Heart right ventricle (tissue), 16 donors: ENCODE data around the gene ADCY5. TPM values are rescaled to one million over a fixed set of nuclear protein-coding genes. Genes with fewer than 3 reads are reported as not detected.

ENCODE experiments used
- ATAC-seq, 8 donors: fragments of 200-7000 bp; cut with Tn5 transposase; one replicate each; pipeline ENCODE4 v1.9.1; 2020; ENCODE audit warnings: mild to moderate bottlenecking in 8 of 8, moderate library complexity in 8 of 8, moderate number of reproducible peaks in 1 of 8
- DNase-seq, 2 donors: peaks; one replicate each; pipeline ENCODE4 v3.0.0-alpha.2; 2020
- H3K27ac ChIP-seq, 10 donors: fragments of 200-600 bp; sonication (generic) in 2 of 10; one replicate each; pipeline versions ENCODE4 v1.5.0 to v1.8.0; 2020 to 2022; ENCODE audit warnings: mild to moderate bottlenecking in 3 of 10
- H3K27me3 ChIP-seq, 7 donors: fragments of 200-600 bp; one replicate each; pipeline ENCODE4 v1.8.0; 2021 to 2022; ENCODE audit warnings: mild to moderate bottlenecking in 2 of 7
- H3K36me3 ChIP-seq, 9 donors: fragments of 200-600 bp; sonication (generic) in 1 of 9; one replicate each; pipeline versions ENCODE4 v1.5.0 to v1.8.0; 2020 to 2022; ENCODE audit warnings: mild to moderate bottlenecking in 2 of 9
- H3K4me1 ChIP-seq, 9 donors: fragments of 200-600 bp; sonication (generic) in 1 of 9; one replicate each; pipeline versions ENCODE4 v1.5.0 to v1.8.0; 2020 to 2022; ENCODE audit warnings: mild to moderate bottlenecking in 4 of 9
- H3K4me3 ChIP-seq, 10 donors: fragments of 200-600 bp; sonication (generic) in 2 of 10; one replicate each; pipeline versions ENCODE4 v1.5.0 to v1.8.0; 2020 to 2022; ENCODE audit warnings: mild to moderate bottlenecking in 7 of 10, moderate library complexity in 2 of 10
- H3K9me3 ChIP-seq, 11 donors: fragments of 200-600 bp in 10 of 11; sonication (generic) in 2 of 11; one replicate each; pipeline versions ENCODE4 v1.5.0 to v1.8.0; 2013 to 2022; ENCODE audit warnings: mild to moderate bottlenecking in 2 of 11, control low read depth in 1 of 11, moderate library complexity in 1 of 11
- CTCF ChIP-seq, 9 donors: fragments of 200-600 bp; sonication (generic) in 2 of 9; IDR thresholded peaks; one replicate each; pipeline versions ENCODE4 v1.5.0 to v1.8.0; 2021 to 2022; ENCODE audit warnings: antibody characterized with exemption in 9 of 9, mild to moderate bottlenecking in 5 of 9, moderate library complexity in 1 of 9
- WGBS, 2 donors: extraction: QIAGEN DNeasy Blood & Tissue Kit; methylation state at CpG; one replicate each; pipeline ENCODE4 v1.1.7; 2013; ENCODE audit warnings: inconsistent platforms in 1 of 2; 5-methylcytosine and 5-hydroxymethylcytosine counted together
- intact Hi-C, 10 donors: fragments of 100-400 bp; cut with DNase I; formaldehyde crosslinking; loops; one replicate each; pipeline versions ENCODE4 v1.11.1 to v1.14.2; 2022
- long read RNA-seq, 3 donors: library from polyadenylated mRNA; unstranded; transcript quantifications; one replicate each; pipeline ENCODE4 v2.0.0, GENCODE V29; 2020 to 2021
- polyA plus RNA-seq, 2 donors: library from polyadenylated mRNA; stranded (reverse); fragments of 200-250 nt; gene quantifications; one replicate each; pipeline ENCODE4 v1.2.3, GENCODE V29; 2013
- total RNA-seq, 10 donors: library from RNA; stranded (reverse); fragmentation: NEBNext Ultra II Directional in 3 of 10; extraction: Animal tissue kit (Norgen Biotek cat#: 25700) in 3 of 10; gene quantifications; one replicate each; pipeline versions ENCODE4 v1.2.1 to v1.2.4, GENCODE V29; 2021 to 2023
- donor health status: Arrhythmogenic right ventricular cardiomyopathy.
- donor health status: ischemic (EF 13 %, LVEDD 7.1; RV severe dilation, severe dysfunction).
- donor health status: healthy with polysubstance abuse.
- donor health status: DM: no; HTN: yes; CAD: no.
- donor health status: DM: no; HTN: no; CAD: no.
- donor health status: ischemic (EF 25% LVEDD 6.9; RV normal size, moderate dysfunction).
- donor health status: ischemic (EF 25% LVEDD 5.7; RV mildly dilated, moderate dysfunction).
- donor health status: healthy.
- donor health status: DM: yes; HTN: yes; CAD: no.
- donor health status: Ischemic cardiomyopathy.
- donor health status: ischemic (EF 35%, LVEDD 5.7; RV mildly dilated, moderate dysfunction).
- donor health status: nonischemic (EF 11% LVEDD 7.7; RV severe dilation, severe dysfunction).
- donor health status: DM: yes; HTN: yes; CAD: no.
- donor health status: PGD.
- donor health status: ischemic (EF 29% LVEDD 5.4; RV normal size, mild dysfunction).
- donor health status: nonischemic (EF 23%, LVEDD 6.1; RV moderate dilation, normal function).

ADCY5 gene
- total RNA-seq (100 to 1,000 TPM; 117 to 245 (median 206) TPM), polyA plus RNA-seq (10 to 100 TPM; 37.2 to 85.2 TPM)
- long read RNA-seq, donor 1, full-length matches to known transcripts, result 89 of 353 reads
- long read RNA-seq, donor 1, partial matches to known transcripts, result 158 of 353 reads
- long read RNA-seq, donor 1, other reads (novel, unspliced or antisense), result 106 of 353 reads
- long read RNA-seq, donor 2, full-length matches to known transcripts, result 163 of 577 reads
- long read RNA-seq, donor 2, partial matches to known transcripts, result 237 of 577 reads
- long read RNA-seq, donor 2, other reads (novel, unspliced or antisense), result 177 of 577 reads
- long read RNA-seq, donor 3, full-length matches to known transcripts, result 19 of 229 reads
- long read RNA-seq, donor 3, partial matches to known transcripts, result 155 of 229 reads
- long read RNA-seq, donor 3, other reads (novel, unspliced or antisense), result 55 of 229 reads

- ATAC-seq, result peak; percentile 1 to 51 (median 16)
- no peaks in the 10 kb centered on the region for H3K9me3 ChIP-seq
- TF ChIP-seq CTCF (IDR thresholded peaks at IDR 0.05), result no peak
- H3K27me3 ChIP-seq, result peaks cover 0 to 83% (median 27%) of the 10 kb centered on the region in 7 donors
- intact Hi-C loops, result loop anchor here in 7 of 10 donors (2.0 to 10.0 kb wide), 11 partner anchors 36 to 121 kb away; no protein-coding TSS in a partner anchor
- peak within 1 kb of the TSS; percentile 81 to 97 (median 91) for H3K27ac ChIP-seq
- no peaks in the 10 kb centered on the region for H3K36me3 ChIP-seq
- peak within 1 kb of the TSS; percentile 56 to 81 (median 72) for H3K4me3 ChIP-seq
- DNase-seq, result peak in 1 of 2 donors; percentile 44
- H3K4me1 ChIP-seq, result peaks cover 2 to 40% (median 22%) of the 10 kb centered on the region in 9 donors
- WGBS, 2 donors, result 0 to 1% methylated on average over 50 to 67 of the region's 67 CpGs
Observed at GRCh38 chr3:123448536-123449101, at the start of gene ADCY5. TSS of gene ADCY5 (minus strand) at chr3:123449090. CDS start at chr3:123448545, 545 bp downstream.

DNA sequence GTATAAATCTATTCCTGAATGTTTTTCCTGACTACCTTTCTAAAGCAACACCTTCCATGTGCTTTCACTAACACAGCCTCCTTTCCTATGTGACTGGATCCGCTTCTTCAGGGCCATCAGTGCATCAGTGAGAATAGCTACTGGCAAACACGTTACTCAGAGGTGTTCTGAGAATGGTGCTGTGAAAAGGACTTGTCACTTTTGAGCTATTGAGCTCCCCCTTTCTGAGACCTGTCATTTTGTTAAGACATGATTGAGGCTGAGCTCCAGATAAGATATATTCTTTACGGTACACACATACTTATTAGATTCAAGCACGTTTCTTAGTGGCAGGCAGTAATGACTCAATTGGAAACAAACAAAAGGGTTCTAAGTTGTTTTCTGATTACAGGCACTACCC is 45.0 kb upstream of the ADCY5 start:
- H3K9me3 ChIP-seq, result no peaks in the 10 kb centered on the region
- no peak for DNase-seq
- ATAC-seq, result no peak
- 61 to 68% methylated on average over 4 of the region's 4 CpGs for WGBS, 2 donors
- peaks cover 0 to 67% (median 0%) of the 10 kb centered on the region in 9 donors for H3K36me3 ChIP-seq
- intact Hi-C loops, result loop anchor here in 1 of 10 donors (10.0 kb wide), 1 partner anchor 61 kb away; no protein-coding TSS in a partner anchor
- TF ChIP-seq CTCF (IDR thresholded peaks at IDR 0.05), result no peak
- H3K27me3 ChIP-seq, result no peaks in the 10 kb centered on the region
- peaks cover 0 to 30% (median 4%) of the 10 kb centered on the region in 9 donors for H3K4me1 ChIP-seq
- H3K27ac ChIP-seq, result no peak overlapping the region
- H3K4me3 ChIP-seq, result no peak overlapping the region

DNA sequence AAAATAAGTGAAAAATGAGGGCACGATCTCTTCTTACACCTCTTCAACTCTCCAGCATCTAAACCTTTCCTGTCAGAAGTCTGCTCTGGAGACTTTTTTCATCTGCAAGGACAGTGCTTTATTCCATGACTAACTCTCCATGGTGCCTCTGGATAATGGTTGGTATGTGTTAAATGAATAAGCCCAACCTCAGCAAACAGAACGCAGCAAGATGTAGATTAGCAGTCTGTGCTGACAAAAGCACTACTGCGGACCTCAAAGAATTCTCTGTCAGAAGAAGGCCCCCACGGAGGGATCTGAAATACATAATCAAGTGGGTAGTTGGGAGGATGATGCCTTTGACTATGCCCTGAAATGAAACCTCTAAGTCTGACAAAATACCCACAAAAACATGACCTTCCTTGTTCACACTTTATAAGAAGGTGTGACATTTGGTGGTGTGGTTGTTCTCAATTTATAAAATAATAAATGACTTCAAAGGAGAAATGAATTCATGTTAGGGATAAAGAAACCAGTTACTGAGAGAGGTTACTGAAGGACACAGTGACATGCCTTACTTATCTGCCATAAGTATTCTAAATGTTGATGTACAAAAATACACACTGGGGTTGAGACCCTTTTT is 43.2 kb upstream of the ADCY5 start:
- Histone ChIP-seq H3K4me3 (no peak overlapping the region), H3K36me3 (peaks cover 0 to 48% (median 0%) of the 10 kb centered on the region in 9 donors), H3K9me3 (no peaks in the 10 kb centered on the region), H3K27me3 (no peaks in the 10 kb centered on the region), H3K27ac (peak overlapping the region in 4 of 10 donors; percentile 42 to 56 (median 48)), H3K4me1 (peaks cover 0 to 47% (median 7%) of the 10 kb centered on the region in 9 donors)
- ATAC-seq, result no peak
- DNase-seq, result no peak
- no peak for TF ChIP-seq CTCF (IDR thresholded peaks at IDR 0.05)
- intact Hi-C loops, result loop anchor here in 3 of 10 donors (2.0 to 10.0 kb wide), 3 partner anchors 43 to 163 kb away; partner anchors contain the start of gene ADCY5 (in 1 of the 3)
- 42 to 69% methylated on average over 4 of the region's 4 CpGs for WGBS, 2 donors
